Right cardiac atrium (tissue), 5 donors: ENCODE data around the gene TEX26. TPM values are rescaled to one million over a fixed set of nuclear protein-coding genes. Genes with fewer than 3 reads are reported as not detected.
A peak's percentile ranks its signal among the peaks of the same experiment; 100 is the strongest.

Source experiments
- ATAC-seq, 2 donors: fragments of 200-7000 bp; cut with Tn5 transposase; one replicate each; pipeline versions ENCODE4 v1.8.0 to v1.9.1; 2020; ENCODE audit warnings: moderate library complexity in 2 of 2, mild to moderate bottlenecking in 1 of 2
- DNase-seq, 3 donors: peaks; one replicate each; pipeline ENCODE4 v3.0.0-alpha.2; 2020
- H3K27ac ChIP-seq: one replicate; pipeline ENCODE4 v1.5.1; 2013; ENCODE audit warnings: mild to moderate bottlenecking, low read length, control low read depth, moderate library complexity
- H3K27me3 ChIP-seq: one replicate; pipeline ENCODE4 v1.6.1; 2013; ENCODE audit not compliant: control insufficient read depth, insufficient read depth
- H3K4me1 ChIP-seq: one replicate; pipeline ENCODE4 v1.6.1; 2013; ENCODE audit warnings: low read length; ENCODE audit not compliant: control insufficient read depth, insufficient read depth
- H3K4me3 ChIP-seq: one replicate; pipeline ENCODE4 v1.5.1; 2013; ENCODE audit warnings: low read length, control low read depth
- H3K9me3 ChIP-seq: one replicate; pipeline ENCODE4 v1.6.1; 2013; ENCODE audit warnings: low read length; ENCODE audit not compliant: control insufficient read depth
- WGBS: extraction: QIAGEN DNeasy Blood & Tissue Kit; methylation state at CpG from one replicate; pipeline ENCODE4 v1.1.7; 2013; 5-methylcytosine and 5-hydroxymethylcytosine counted together
- intact Hi-C, 4 donors: fragments of 100-400 bp; cut with DNase I; formaldehyde crosslinking; loops; one replicate each; pipeline versions ENCODE4 v1.11.0 to v1.14.0; 2022 to 2023
- polyA plus RNA-seq: library from polyadenylated mRNA; stranded (reverse); fragments of 200-250 nt; gene quantifications from one replicate; pipeline ENCODE4 v1.2.3, GENCODE V29; 2013
- total RNA-seq, 4 donors: library from RNA; stranded (reverse); fragmentation: NEBNext Ultra II Directional; extraction: Animal tissue kit (Norgen Biotek cat#: 25700); gene quantifications; one replicate each; pipeline ENCODE4 v1.2.1, GENCODE V29; 2021
- donor health status: healthy with polysubstance abuse.
- donor health status: DM: no; HTN: yes; CAD: no.
- donor health status: DM: no; HTN: no; CAD: no.
- donor health status: DM: no; HTN: yes; CAD: no; lungs with severe emphysema.
- donor health status: DM: yes; HTN: yes; CAD: no.

The TEX26 gene
- total and polyA plus RNA-seq, 5 donors = 0.27 TPM; not detected in 4

DNA sequence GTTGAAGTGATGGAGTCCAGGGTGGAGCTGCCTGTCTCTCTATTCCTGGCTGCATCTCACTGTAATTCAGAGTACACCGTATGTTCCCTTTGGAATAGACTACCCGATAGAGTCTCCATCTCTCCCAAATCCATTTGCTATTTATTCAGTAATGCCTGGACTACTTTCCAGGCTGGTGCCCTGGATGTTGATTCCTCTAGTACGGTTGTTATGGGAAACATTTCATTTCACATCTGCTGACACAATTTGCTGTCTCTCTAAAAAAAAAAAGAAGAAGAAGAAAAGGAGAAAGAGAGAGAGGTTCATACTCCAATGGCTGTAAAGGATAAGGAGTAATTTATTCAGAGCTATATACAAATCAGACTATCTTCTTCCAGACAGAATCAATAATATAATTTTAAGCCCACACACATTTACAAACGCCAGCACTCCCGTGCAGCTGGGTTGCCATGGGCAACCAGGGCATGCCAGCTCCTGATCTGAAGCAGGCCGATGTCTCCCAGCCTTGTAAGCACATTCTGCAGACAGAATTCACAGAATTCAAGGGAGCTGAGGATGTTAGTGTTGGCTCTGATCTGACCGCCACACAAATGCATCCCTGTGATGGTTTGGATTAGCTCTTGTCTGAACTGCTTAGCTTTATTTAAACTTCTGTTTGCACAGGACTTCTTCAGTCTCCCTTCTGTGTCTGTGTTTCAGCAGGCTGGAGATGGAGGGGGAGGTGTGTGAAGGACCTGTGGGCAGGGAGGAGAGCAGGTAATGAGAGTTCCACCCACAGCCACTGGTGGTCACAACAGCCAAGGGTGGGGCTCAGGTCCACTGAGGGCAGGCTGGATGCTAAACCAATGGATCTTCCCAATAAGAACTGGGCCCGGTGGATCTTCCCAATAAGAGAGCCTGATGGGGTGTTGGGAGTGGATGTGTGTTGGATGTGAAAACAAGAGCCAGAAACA, 66.0 kb downstream of the TEX26 start:
- DNase-seq (no peak), ATAC-seq (peak in 1 of 2 donors; percentile 19)
- no peaks in the 10 kb centered on the region for H3K4me1 ChIP-seq
- H3K4me3 ChIP-seq = no peak overlapping the region
- intact Hi-C loops = no loop called here
- 43% methylated on average over 8 of the region's 8 CpGs for WGBS
- H3K27me3 ChIP-seq = no peaks in the 10 kb centered on the region
- H3K9me3 ChIP-seq = no peaks in the 10 kb centered on the region
- no peak overlapping the region for H3K27ac ChIP-seq

DNA sequence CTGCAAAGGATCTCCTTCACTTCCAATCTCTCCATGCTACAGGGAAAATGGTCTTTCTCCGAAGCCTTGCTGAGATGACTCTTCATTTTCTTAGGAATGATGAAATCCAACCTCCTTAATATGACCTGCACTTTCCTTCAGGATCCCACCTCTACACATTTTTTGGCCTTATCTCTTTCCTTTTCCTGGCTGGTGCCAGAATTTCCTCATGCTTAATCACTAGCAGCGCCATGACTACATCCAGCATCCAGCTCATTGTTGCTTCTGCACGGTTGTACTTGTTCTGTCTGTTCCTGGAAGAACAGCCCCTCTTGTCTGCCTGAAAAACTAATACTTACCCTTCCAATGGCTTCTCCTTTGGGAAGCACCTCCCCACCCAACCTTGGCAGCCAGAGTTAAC, 68.4 kb downstream of the TEX26 start:
- intact Hi-C loops = no loop called here
- WGBS = 55% methylated on average over 3 of the region's 3 CpGs
- Histone ChIP-seq H3K27me3 (no peaks in the 10 kb centered on the region), H3K4me3 (no peak overlapping the region), H3K9me3 (no peaks in the 10 kb centered on the region), H3K27ac (no peak overlapping the region), H3K4me1 (no peaks in the 10 kb centered on the region)
- DNase-seq (no peak), ATAC-seq (no peak)

DNA sequence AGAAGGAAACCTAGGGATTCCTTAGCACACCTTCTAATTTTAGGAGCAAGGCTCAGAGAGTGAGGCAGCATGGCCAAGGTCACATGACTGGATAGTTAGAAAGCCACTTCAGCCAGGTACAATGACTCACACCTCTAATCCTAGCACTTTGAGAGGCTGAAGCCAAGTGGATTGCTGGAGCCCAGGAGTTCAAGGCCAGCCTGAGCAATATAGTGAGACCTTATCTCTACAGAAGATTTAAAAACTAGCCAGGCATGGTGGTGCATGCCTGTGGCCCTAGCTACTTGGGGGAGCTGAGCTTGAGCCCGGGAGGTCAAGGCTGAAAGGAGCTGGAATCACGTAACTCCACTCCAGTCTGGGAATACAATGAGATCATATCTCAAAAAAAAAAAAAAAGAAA, 69.2 kb downstream of the TEX26 start:
- ATAC-seq (no peak), DNase-seq (no peak)
- Histone ChIP-seq H3K4me3 (no peak overlapping the region), H3K4me1 (no peaks in the 10 kb centered on the region), H3K27ac (no peak overlapping the region), H3K27me3 (no peaks in the 10 kb centered on the region), H3K9me3 (no peaks in the 10 kb centered on the region)
- WGBS = 53% methylated on average over 2 of the region's 2 CpGs
- intact Hi-C loops = no loop called here

DNA sequence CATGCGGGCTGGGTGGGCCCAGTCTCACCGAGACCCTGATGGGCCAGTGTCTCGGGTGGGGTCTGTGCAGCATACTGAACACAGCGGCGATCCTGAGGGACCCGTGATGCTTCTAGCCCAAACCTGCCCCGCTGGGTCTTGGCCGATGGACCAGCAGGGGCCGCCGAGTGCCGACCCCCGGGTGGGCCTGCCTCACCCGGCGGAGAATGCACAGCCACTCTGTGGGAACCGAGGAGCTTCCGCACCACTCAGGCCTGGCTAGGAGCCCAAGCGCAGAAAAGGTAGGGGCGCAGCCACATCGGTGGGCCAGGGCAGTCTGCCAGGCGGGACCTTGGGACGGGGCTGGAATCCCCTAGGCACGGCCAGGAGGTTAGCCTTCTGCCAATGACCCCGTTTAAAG, 72.6 kb downstream of the TEX26 start:
- H3K4me3 ChIP-seq = no peak overlapping the region
- no peak for ATAC-seq
- 93% methylated on average over 23 of the region's 23 CpGs for WGBS

DNA sequence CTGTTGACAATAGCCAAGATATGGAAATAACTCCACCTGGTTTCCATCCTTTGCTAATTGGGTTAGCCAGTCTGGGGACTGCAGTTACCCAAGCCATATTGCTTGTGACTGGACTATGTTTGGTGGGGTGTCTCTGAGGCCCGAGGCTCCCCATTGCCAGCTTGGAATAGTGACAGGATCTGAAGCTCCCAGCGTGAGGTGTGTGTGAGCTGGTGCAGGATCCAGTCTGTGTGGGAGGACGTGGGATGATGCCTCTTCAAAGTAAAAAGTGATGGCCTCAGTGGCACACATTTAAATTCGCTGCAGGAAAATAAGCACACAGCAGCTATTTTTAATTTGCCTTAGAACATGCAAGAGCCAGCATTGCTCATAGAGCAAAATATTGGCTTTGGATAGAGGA, 75.0 kb downstream of the TEX26 start:
- intact Hi-C loops = no loop called here
- H3K27me3 ChIP-seq = no peaks in the 10 kb centered on the region
- 66% methylated on average over 4 of the region's 4 CpGs for WGBS
- no peaks in the 10 kb centered on the region for H3K9me3 ChIP-seq
- no peak overlapping the region for H3K4me3 ChIP-seq
- no peaks in the 10 kb centered on the region for H3K4me1 ChIP-seq
- H3K27ac ChIP-seq = no peak overlapping the region
- no peak for DNase-seq
- no peak for ATAC-seq

More for the DNA sequence above, 72.6 kb downstream of the TEX26 start:
- no peak overlapping the region for H3K27ac ChIP-seq
- no peaks in the 10 kb centered on the region for H3K4me1 ChIP-seq
- H3K9me3 ChIP-seq = no peaks in the 10 kb centered on the region
- no peaks in the 10 kb centered on the region for H3K27me3 ChIP-seq
- DNase-seq = no peak
- intact Hi-C loops = no loop called here

DNA sequence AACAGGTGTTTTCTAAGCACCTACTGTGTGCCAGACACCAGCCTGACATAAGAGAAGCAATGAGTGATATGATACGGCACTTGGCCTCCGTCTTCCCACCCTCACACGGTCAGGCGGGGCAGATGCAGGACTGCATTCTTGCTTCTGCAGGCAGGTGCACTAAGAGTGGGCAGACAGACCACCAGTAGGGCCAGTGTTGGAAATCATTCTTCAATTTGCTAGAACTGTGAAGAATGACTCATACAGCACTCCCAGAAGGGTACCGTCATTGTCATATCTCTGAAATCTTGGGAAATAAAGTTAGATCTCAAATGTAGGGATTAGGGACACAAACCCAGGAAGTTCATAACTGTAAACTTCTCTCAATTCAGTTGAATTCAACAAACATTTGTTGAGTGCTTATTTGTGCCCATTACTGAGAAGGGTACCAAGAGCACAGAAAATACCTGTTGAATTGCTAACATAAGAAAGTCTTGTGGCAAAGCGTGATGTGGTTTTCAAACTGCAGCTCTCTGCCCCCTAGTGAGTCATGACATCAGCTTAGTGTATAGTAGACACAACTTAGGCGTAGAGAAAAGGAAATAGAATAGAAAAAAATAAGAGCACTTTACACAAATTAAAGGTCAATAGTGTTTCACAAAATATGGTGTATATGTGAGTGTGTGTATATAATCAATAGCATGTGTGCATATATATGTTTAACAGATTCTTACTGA, 76.1 kb downstream of the TEX26 start:
- ATAC-seq (no peak), DNase-seq (no peak)
- 87% methylated on average over 7 of the region's 7 CpGs for WGBS
- intact Hi-C loops = no loop called here
- Histone ChIP-seq H3K27me3 (no peaks in the 10 kb centered on the region), H3K9me3 (no peaks in the 10 kb centered on the region), H3K4me1 (no peaks in the 10 kb centered on the region), H3K4me3 (no peak overlapping the region), H3K27ac (no peak overlapping the region)

DNA sequence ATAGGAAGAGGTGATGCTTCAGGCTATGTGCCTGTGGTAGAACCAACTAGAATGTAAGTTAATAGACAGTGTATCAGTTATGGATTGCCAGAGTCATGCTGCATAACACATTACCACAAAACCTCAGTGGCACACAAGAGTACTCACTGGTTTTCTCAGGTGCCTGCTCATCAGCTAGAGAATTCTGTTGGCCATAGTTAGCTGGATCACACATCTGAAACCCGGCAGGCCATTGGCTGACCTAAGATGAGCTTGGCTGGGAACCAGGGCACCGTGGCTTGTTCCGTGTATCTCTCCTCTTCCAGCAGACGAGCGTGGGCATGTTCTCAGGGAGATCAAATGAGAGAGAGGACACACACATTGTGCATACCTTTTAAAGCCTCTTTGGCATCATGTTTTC, 76.7 kb downstream of the TEX26 start:
- WGBS = 53% methylated on average over 5 of the region's 5 CpGs
- intact Hi-C loops = no loop called here
- H3K27me3 ChIP-seq = no peaks in the 10 kb centered on the region
- no peak for ATAC-seq
- no peak for DNase-seq
- H3K4me3 ChIP-seq = no peak overlapping the region
- no peaks in the 10 kb centered on the region for H3K4me1 ChIP-seq
- no peaks in the 10 kb centered on the region for H3K9me3 ChIP-seq
- H3K27ac ChIP-seq = no peak overlapping the region

DNA sequence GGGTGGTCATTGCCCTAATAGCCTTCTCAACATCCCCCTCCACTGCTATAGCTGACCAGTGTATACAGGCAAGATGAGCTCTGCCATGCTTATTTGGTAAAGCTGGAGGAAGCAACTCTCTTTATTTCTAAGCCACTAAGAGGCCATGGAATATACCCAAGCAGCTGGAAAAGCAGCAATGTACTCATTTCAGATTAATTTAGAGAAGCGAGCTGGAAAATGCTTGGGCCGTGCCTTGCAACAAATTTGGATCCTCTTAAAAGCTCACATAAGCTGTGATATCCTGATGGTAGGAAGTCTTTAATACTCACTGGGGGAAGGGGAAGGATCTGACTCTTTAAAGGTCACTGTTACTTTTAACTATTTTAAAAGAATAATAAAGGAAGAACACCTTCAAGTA, 77.8 kb downstream of the TEX26 start:
- 87% methylated on average over 2 of the region's 2 CpGs for WGBS
- Histone ChIP-seq H3K4me3 (no peak overlapping the region), H3K9me3 (no peaks in the 10 kb centered on the region), H3K4me1 (no peaks in the 10 kb centered on the region), H3K27ac (no peak overlapping the region), H3K27me3 (no peaks in the 10 kb centered on the region)
- DNase-seq = no peak
- no peak for ATAC-seq
- intact Hi-C loops = no loop called here

DNA sequence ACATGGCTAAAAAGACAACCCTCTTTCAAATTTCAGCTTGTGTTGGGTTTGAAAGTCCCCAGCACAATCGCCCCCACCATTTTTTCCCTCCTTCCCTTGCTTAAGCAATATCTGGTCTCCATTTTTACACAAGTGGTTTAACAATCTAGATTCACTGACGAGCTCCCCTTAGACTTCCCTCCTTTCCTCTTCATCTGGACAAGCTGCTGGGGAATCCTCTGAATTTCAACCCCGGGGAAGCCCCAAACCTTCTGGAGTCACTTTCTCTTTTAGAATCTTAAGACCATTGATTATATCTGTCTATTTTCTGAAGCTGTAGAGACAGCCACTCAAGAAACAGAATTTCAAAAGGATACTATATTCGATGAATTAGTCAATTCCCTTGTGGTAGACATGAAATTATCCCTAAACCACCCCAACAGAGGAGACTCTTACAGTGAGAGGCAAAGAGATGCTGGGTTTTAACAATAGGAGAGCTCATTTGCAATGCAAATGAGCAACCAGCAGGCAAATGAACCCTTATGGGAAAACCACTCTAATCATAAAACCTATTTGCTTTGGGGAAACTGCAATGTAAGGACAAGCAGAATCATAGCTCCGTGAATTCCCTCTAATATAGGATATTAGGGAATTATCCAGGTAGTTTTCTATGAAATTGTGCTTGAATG, 78.9 kb downstream of the TEX26 start:
- DNase-seq (no peak), ATAC-seq (no peak)
- no peaks in the 10 kb centered on the region for H3K9me3 ChIP-seq
- intact Hi-C loops = no loop called here
- no peaks in the 10 kb centered on the region for H3K4me1 ChIP-seq
- WGBS = 51% methylated on average over 5 of the region's 5 CpGs
- no peak overlapping the region for H3K27ac ChIP-seq
- no peak overlapping the region for H3K4me3 ChIP-seq
- H3K27me3 ChIP-seq = no peaks in the 10 kb centered on the region

DNA sequence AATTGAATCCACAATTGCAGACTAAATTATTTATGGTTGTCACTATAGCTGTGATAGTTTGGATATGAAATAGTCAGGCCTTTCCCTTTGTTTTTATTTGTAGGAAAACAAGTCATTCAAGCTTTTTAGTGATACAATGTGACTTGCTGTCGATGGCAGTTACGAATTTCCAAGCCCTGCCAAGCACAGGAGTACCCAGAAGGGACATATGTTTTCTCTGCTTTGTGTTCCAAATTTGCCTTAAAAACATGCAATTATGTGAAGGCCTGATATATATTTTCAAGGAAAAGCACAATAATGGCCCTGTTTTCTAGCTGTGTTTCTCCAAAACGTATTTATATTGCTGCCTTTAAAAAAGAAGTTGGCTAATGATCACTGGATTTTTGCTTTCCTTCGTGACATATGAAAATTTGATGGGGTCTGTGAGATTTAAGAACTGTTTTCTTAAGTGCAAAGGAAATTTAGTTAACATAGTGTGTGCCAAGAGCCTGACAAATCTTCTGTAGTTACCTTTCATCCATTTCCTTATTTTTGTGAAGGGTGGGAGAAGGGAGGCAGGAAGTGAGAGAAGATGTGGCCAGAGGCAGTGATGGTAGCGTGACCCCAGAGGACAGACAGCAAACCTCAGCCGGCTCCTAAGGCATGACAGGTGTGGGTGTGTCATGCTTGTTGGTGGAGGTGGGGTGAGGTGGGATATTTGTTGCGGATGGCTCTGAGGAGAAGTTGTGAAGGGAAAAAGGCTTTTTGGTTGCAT, 79.6 kb downstream of the TEX26 start:
- intact Hi-C loops = no loop called here
- Histone ChIP-seq H3K4me3 (no peak overlapping the region), H3K9me3 (no peaks in the 10 kb centered on the region), H3K27ac (no peak overlapping the region), H3K27me3 (no peaks in the 10 kb centered on the region), H3K4me1 (no peaks in the 10 kb centered on the region)
- no peak for DNase-seq
- ATAC-seq = no peak
- WGBS = 65% methylated on average over 7 of the region's 7 CpGs
